Mesendoderm (in vitro differentiated cells): ENCODE results near the gene MAPKBP1.
"Not testable (repeated sequence)": the region's sequence is repeated elsewhere in the genome, so short reads cannot be mapped to it uniquely, and the experiment has no call there.

Source experiments
- DNase-seq: peaks from one replicate; pipeline ENCODE4 v3.0.0; 2013
- H2AK5ac ChIP-seq: 2 replicates; pipeline ENCODE4 v1.6.1; 2013; ENCODE audit warnings: low read length, inconsistent platforms
- H2BK120ac ChIP-seq: 2 replicates; pipeline ENCODE4 v1.6.1; 2013; ENCODE audit warnings: low read depth, mild to moderate bottlenecking, low read length, moderate library complexity, mixed read lengths
- H2BK15ac ChIP-seq: replicated peaks from 2 replicates; pipeline ENCODE4 v1.6.1; 2013; ENCODE audit warnings: low read depth, mild to moderate bottlenecking, moderate library complexity
- H2BK5ac ChIP-seq: 2 replicates; pipeline ENCODE4 v1.6.1; 2013; ENCODE audit warnings: low read length, inconsistent platforms
- H3K18ac ChIP-seq: 2 replicates; pipeline ENCODE4 v1.6.1; 2013; ENCODE audit warnings: mild to moderate bottlenecking, low read length, mixed read lengths
- H3K23ac ChIP-seq: one replicate; pipeline ENCODE4 v1.6.1; 2013; ENCODE audit warnings: low read length
- H3K27ac ChIP-seq: 2 replicates; pipeline ENCODE4 v1.5.1; 2013; ENCODE audit warnings: low read depth, mild to moderate bottlenecking, inconsistent platforms, low read length, moderate library complexity
- H3K27me3 ChIP-seq: 2 replicates; pipeline ENCODE4 v1.6.1; 2013; ENCODE audit warnings: low read length, control low read depth, mild to moderate bottlenecking, inconsistent platforms; ENCODE audit not compliant: insufficient read depth, poor library complexity
- H3K36me3 ChIP-seq: 2 replicates; pipeline ENCODE4 v1.6.1; 2013; ENCODE audit warnings: low read length, inconsistent platforms; ENCODE audit not compliant: control insufficient read depth, insufficient read depth
- H3K4ac ChIP-seq: one replicate; pipeline ENCODE4 v1.6.1; 2013; ENCODE audit warnings: low read depth, mild to moderate bottlenecking, low read length, moderate library complexity
- H3K4me1 ChIP-seq: 2 replicates; pipeline ENCODE4 v1.6.1; 2013; ENCODE audit warnings: low read depth, low read length, inconsistent platforms; ENCODE audit not compliant: control insufficient read depth
- H3K4me2 ChIP-seq: 2 replicates; pipeline ENCODE4 v1.6.1; 2013; ENCODE audit warnings: low read length
- H3K4me3 ChIP-seq: 2 replicates; pipeline ENCODE4 v1.5.1; 2013; ENCODE audit warnings: mild to moderate bottlenecking, low read length
- H3K56ac ChIP-seq: one replicate; pipeline ENCODE4 v1.6.1; 2013; ENCODE audit warnings: low read length
- H3K79me1 ChIP-seq: 2 replicates; pipeline ENCODE4 v1.6.1; 2013; ENCODE audit warnings: low read length, inconsistent platforms
- H3K79me2 ChIP-seq: 2 replicates; pipeline ENCODE4 v1.6.1; 2013; ENCODE audit warnings: mild to moderate bottlenecking, low read length; ENCODE audit not compliant: control insufficient read depth, insufficient read depth
- H3K9ac ChIP-seq: 2 replicates; pipeline ENCODE4 v1.6.1; 2013; ENCODE audit warnings: low read length, inconsistent platforms
- H4K5ac ChIP-seq: one replicate; pipeline ENCODE4 v1.6.1; 2013; ENCODE audit warnings: low read length
- H4K8ac ChIP-seq: one replicate; pipeline ENCODE4 v1.6.1; 2013; ENCODE audit warnings: low read depth, mild to moderate bottlenecking, control low read depth, low read length, moderate library complexity
- WGBS: extraction: QIAGEN DNeasy Blood & Tissue Kit; methylation state at CpG from one replicate; pipeline ENCODE4 v1.1.7; 2013; ENCODE audit warnings: low lambda C conversion rate, missing lambda C conversion rate; ENCODE audit not compliant: insufficient coverage; ENCODE audit errors: extremely low coverage; 5-methylcytosine and 5-hydroxymethylcytosine counted together

Gene MAPKBP1

DNA sequence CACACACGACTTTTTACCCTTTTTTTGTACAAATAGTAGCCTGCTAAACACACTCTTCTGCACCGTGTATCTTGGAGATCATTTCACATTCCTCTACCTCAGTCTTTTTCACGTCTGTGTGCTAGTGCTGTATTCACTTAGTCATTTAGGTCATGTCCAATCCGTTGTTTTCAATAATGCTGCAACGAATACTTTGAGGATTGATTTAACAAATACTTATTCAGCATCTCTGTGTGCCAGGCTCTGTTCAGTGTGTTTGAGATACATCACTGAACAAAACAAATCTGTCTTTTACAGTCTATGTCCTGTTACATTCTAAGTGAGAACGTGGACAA, 54.5 kb downstream of the MAPKBP1 start:
- no peaks in the 10 kb centered on the region for H3K79me1 ChIP-seq
- no CpG with 5 or more reads among the region's 6 CpGs for WGBS

GRCh38 chr15:41829959-41830646, 55.8 kb downstream of the MAPKBP1 start:
- H3K79me1 ChIP-seq = no peaks in the 10 kb centered on the region
- H3K4me2 ChIP-seq = no peak overlapping the region
- H3K4me3 ChIP-seq = no peak overlapping the region
- DNase-seq = no peak
- no peaks in the 10 kb centered on the region for H3K36me3 ChIP-seq
- no peak overlapping the region for H2BK120ac ChIP-seq
- H3K56ac ChIP-seq = no peak overlapping the region
- H3K27me3 ChIP-seq = no peaks in the 10 kb centered on the region
- peaks cover 2% of the 10 kb centered on the region for H3K4me1 ChIP-seq
- H2BK15ac ChIP-seq = no peak overlapping the region
- no peak overlapping the region for H3K23ac ChIP-seq
- H3K4ac ChIP-seq = no peak overlapping the region
- no peak overlapping the region for H4K5ac ChIP-seq
- no peak overlapping the region for H3K27ac ChIP-seq
- H3K18ac ChIP-seq = no peak overlapping the region
- H3K9ac ChIP-seq = no peak overlapping the region
- WGBS = no CpG with 5 or more reads among the region's 13 CpGs
- H2AK5ac ChIP-seq = no peak overlapping the region
- H2BK5ac ChIP-seq = no peak overlapping the region
- no peak overlapping the region for H4K8ac ChIP-seq
- H3K79me2 ChIP-seq = no peaks in the 10 kb centered on the region

More for the DNA sequence above, 54.5 kb downstream of the MAPKBP1 start:
- Histone ChIP-seq H3K4me1 (peaks cover 2% of the 10 kb centered on the region), H3K23ac (no peak overlapping the region), H2BK5ac (no peak overlapping the region), H3K4me3 (no peak overlapping the region), H3K36me3 (no peaks in the 10 kb centered on the region), H3K18ac (no peak overlapping the region), H2BK120ac (no peak overlapping the region), H3K79me2 (no peaks in the 10 kb centered on the region), H4K8ac (no peak overlapping the region), H3K56ac (peak overlapping the region; percentile 57), H4K5ac (no peak overlapping the region), H3K4me2 (no peak overlapping the region), H2AK5ac (no peak overlapping the region), H3K27ac (no peak overlapping the region), H3K9ac (peak overlapping the region; percentile 17), H2BK15ac (no peak overlapping the region), H3K27me3 (no peaks in the 10 kb centered on the region), H3K4ac (no peak overlapping the region)
- DNase-seq = no peak

- H2AK5ac ChIP-seq, H3K4ac ChIP-seq, H3K56ac ChIP-seq, H2BK15ac ChIP-seq, H2BK120ac ChIP-seq, H3K27ac ChIP-seq, H3K9ac ChIP-seq, DNase-seq, H2BK5ac ChIP-seq, H3K4me1 ChIP-seq, H3K79me1 ChIP-seq, H3K36me3 ChIP-seq, H4K8ac ChIP-seq, H3K4me2 ChIP-seq, H3K23ac ChIP-seq, H4K5ac ChIP-seq, H3K79me2 ChIP-seq, H3K4me3 ChIP-seq, H3K18ac ChIP-seq, H3K27me3 ChIP-seq: not testable (repeated sequence)
- no CpG with 5 or more reads among the region's 4 CpGs for WGBS
Measured at GRCh38 chr15:41831291-41831690, 57.0 kb downstream of the MAPKBP1 start.

DNA sequence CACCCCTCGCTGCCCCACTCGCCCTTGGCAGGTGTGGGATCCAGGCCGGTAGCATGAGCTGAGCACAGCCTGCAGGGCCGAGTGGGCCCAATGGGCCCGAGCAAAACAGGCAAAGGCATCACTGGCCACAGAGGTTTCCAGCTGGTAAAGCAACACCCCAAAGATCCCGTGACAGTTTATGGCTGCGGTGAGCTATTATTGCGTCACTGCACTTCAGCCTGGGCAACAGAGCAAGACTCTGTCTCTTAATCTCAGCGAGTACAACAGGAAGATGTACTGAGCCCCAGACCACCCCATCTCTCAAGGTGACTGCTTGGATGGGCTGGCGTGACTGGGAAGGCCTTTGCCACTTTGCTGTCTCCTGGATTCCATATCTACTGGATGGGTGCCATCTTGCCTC, 57.9 kb downstream of the MAPKBP1 start:
- Histone ChIP-seq H3K27ac (no peak overlapping the region), H3K4me2 (no peak overlapping the region), H3K36me3 (no peaks in the 10 kb centered on the region), H3K4me3 (no peak overlapping the region), H2AK5ac (no peak overlapping the region), H3K18ac (no peak overlapping the region), H3K79me2 (no peaks in the 10 kb centered on the region), H2BK120ac (no peak overlapping the region), H2BK5ac (no peak overlapping the region), H3K27me3 (no peaks in the 10 kb centered on the region), H3K56ac (no peak overlapping the region), H4K8ac (no peak overlapping the region), H3K9ac (no peak overlapping the region), H2BK15ac (no peak overlapping the region), H3K4me1 (peaks cover 2% of the 10 kb centered on the region), H3K23ac (no peak overlapping the region), H4K5ac (no peak overlapping the region), H3K79me1 (no peaks in the 10 kb centered on the region), H3K4ac (no peak overlapping the region)
- DNase-seq = no peak
- WGBS = no CpG with 5 or more reads among the region's 10 CpGs

DNA sequence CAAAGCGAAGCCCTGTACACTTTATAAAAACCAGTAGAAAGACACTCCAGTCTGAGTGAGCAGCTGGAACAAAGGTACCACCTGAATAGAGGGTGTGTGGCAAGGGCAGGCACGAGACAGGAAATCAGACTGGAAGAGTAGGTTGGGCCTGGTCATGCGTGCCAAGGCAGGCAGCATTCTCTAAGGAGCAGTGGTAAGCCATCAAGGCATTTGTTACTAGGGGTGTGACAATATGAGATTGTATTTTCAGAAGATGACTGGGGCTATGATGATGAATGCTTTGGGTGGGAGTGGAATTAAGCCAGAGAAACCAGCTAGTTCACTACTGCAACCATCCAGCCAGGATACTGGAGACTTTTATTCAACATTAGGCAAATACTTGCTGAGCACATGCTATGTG, 58.6 kb downstream of the MAPKBP1 start:
- DNase-seq = no peak
- whole genome bisulfite sequencing = no CpG with 5 or more reads among the region's 3 CpGs
- H3K18ac ChIP-seq = no peak overlapping the region
- no peak overlapping the region for H2BK15ac ChIP-seq
- no peak overlapping the region for H2BK120ac ChIP-seq
- H2AK5ac ChIP-seq = no peak overlapping the region
- no peak overlapping the region for H3K27ac ChIP-seq
- H3K4ac ChIP-seq = no peak overlapping the region
- H3K56ac ChIP-seq = no peak overlapping the region
- no peak overlapping the region for H4K5ac ChIP-seq
- no peak overlapping the region for H4K8ac ChIP-seq
- no peak overlapping the region for H3K4me2 ChIP-seq
- H3K9ac ChIP-seq = no peak overlapping the region
- H3K23ac ChIP-seq = no peak overlapping the region
- no peak overlapping the region for H3K4me3 ChIP-seq
- H3K4me1 ChIP-seq = peaks cover 2% of the 10 kb centered on the region
- H3K79me2 ChIP-seq = no peaks in the 10 kb centered on the region
- H3K36me3 ChIP-seq = no peaks in the 10 kb centered on the region
- H2BK5ac ChIP-seq = no peak overlapping the region
- H3K27me3 ChIP-seq = no peaks in the 10 kb centered on the region
- no peaks in the 10 kb centered on the region for H3K79me1 ChIP-seq

GRCh38 chr15:41834096-41834495, 59.8 kb downstream of the MAPKBP1 start:
- Histone ChIP-seq H3K18ac (no peak overlapping the region), H3K27ac (no peak overlapping the region), H3K36me3 (no peaks in the 10 kb centered on the region), H3K9ac (no peak overlapping the region), H2BK120ac (no peak overlapping the region), H2BK15ac (no peak overlapping the region), H3K4ac (no peak overlapping the region), H3K23ac (no peak overlapping the region), H3K79me1 (no peaks in the 10 kb centered on the region), H3K4me2 (no peak overlapping the region), H3K4me1 (no peaks in the 10 kb centered on the region), H3K4me3 (no peak overlapping the region), H3K27me3 (no peaks in the 10 kb centered on the region), H4K8ac (no peak overlapping the region), H3K56ac (no peak overlapping the region), H2AK5ac (no peak overlapping the region), H4K5ac (no peak overlapping the region), H2BK5ac (no peak overlapping the region), H3K79me2 (no peaks in the 10 kb centered on the region)
- no peak for DNase-seq
- no CpG with 5 or more reads among the region's 3 CpGs for WGBS
